Testis (tissue), 3 donors: Measurements from ENCODE around the gene RFK. TPM values are rescaled to one million over a fixed set of nuclear protein-coding genes. Genes with fewer than 3 reads are reported as not detected.

Experiments
- DNase-seq: peaks from one replicate; pipeline ENCODE4 v3.0.0-alpha.2; 2019
- H3K27ac ChIP-seq, 2 donors: fragments of 200-600 bp; sonication (generic); one replicate each; pipeline ENCODE4 v1.5.1; 2019
- H3K27me3 ChIP-seq: fragments of 200-600 bp; sonication (generic); one replicate; pipeline ENCODE4 v1.5.1; 2019
- H3K36me3 ChIP-seq: fragments of 200-600 bp; sonication (generic); one replicate; pipeline ENCODE4 v1.5.1; 2017; ENCODE audit warnings: low read depth; ENCODE audit errors: missing control alignments
- H3K4me1 ChIP-seq: fragments of 200-600 bp; sonication (generic); one replicate; pipeline ENCODE4 v1.5.1; 2019
- H3K4me3 ChIP-seq, 2 donors: fragments of 200-600 bp; sonication (generic); one replicate each; pipeline ENCODE4 v1.5.1; 2017 to 2019
- H3K9me3 ChIP-seq: fragments of 200-600 bp; sonication (generic); one replicate; pipeline ENCODE4 v1.5.1; 2017
- POLR2A ChIP-seq: fragments of 450-650 bp; IDR thresholded peaks from one replicate; pipeline ENCODE4 v1.6.1; 2017; ENCODE audit warnings: antibody characterized with exemption, mild to moderate bottlenecking, moderate library complexity
- WGBS, 2 donors: methylation state at CpG; one replicate each; pipeline ENCODE4 v1.1.5; 2018; 5-methylcytosine and 5-hydroxymethylcytosine counted together
- intact Hi-C: fragments of 100-400 bp; cut with DNase I; formaldehyde crosslinking; loops from one replicate; pipeline ENCODE4 v1.15.1; 2023; ENCODE audit warnings: low total_unique reads
- polyA plus RNA-seq: library from polyadenylated mRNA; stranded (reverse); fragments of 350-450 nt; fragmentation: Illumina TruSeq; extraction: RNeasy Lipid Tissue Mini Kit (QIAGEN cat#74804); gene quantifications from one replicate; pipeline ENCODE4 v1.2.3, GENCODE V29; 2014; ENCODE audit warnings: low read depth, low replicate concordance; ENCODE audit not compliant: insufficient read depth
- total RNA-seq, 2 donors: library from RNA; depleted of rRNA; stranded (reverse); fragments of >200 nt; gene quantifications; one replicate each; pipeline ENCODE4 v1.2.3, GENCODE V29; 2016
- TF ChIP-seq, protein P1 (sequence below), 3 experiments: fragments of 450-650 bp in 2 of 3; fragments of 200-600 bp in 1 of 3; sonication (generic) in 1 of 3; IDR thresholded peaks; one replicate each; pipeline ENCODE4 v1.5.1; 2016 to 2019; ENCODE audit warnings: antibody characterized with exemption in 3 of 3, mild to moderate bottlenecking in 2 of 3, moderate library complexity in 1 of 3

The RFK gene
- total and polyA plus RNA-seq, 3 donors from 2014 or later = 39.3 to 69.7 (median 41.8) TPM

DNA sequence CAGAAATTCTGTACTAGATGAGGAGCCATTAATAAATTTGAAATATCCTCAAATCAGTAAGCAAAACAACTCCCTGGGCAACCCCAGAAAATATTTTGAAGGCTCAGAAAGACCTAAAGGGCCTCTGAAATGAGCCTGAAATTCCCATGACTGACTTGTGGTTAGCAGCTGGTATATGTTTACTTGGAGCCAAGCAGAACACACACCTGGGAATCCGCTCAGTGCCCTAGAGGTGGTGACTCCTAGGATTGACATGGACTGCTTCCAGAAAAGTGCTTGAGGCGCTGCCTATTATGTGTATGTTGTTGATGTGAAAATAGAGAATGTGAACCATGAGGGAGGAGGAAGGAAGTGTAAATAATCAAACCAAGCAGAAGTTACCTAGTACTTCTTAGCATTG, 14.7 kb downstream of the RFK start:
- TF ChIP-seq, protein P1, sequence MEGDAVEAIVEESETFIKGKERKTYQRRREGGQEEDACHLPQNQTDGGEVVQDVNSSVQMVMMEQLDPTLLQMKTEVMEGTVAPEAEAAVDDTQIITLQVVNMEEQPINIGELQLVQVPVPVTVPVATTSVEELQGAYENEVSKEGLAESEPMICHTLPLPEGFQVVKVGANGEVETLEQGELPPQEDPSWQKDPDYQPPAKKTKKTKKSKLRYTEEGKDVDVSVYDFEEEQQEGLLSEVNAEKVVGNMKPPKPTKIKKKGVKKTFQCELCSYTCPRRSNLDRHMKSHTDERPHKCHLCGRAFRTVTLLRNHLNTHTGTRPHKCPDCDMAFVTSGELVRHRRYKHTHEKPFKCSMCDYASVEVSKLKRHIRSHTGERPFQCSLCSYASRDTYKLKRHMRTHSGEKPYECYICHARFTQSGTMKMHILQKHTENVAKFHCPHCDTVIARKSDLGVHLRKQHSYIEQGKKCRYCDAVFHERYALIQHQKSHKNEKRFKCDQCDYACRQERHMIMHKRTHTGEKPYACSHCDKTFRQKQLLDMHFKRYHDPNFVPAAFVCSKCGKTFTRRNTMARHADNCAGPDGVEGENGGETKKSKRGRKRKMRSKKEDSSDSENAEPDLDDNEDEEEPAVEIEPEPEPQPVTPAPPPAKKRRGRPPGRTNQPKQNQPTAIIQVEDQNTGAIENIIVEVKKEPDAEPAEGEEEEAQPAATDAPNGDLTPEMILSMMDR (IDR thresholded peaks at IDR 0.05) = no peak
- TF ChIP-seq POLR2A = no peak
- WGBS, 2 donors = 89% methylated on average over 2 of the region's 2 CpGs
- Histone ChIP-seq H3K27me3 (no peaks in the 10 kb centered on the region), H3K27ac (peak overlapping the region; percentile 39 to 73), H3K36me3 (no peaks in the 10 kb centered on the region), H3K9me3 (no peaks in the 10 kb centered on the region), H3K4me1 (peaks cover 28% of the 10 kb centered on the region), H3K4me3 (no peak overlapping the region)
- no peak for DNase-seq
- intact Hi-C loops = no loop called here

- H3K4me1 ChIP-seq = peaks cover 33% of the 10 kb centered on the region
- TF ChIP-seq POLR2A = no peak
- TF ChIP-seq, protein P1 (IDR thresholded peaks at IDR 0.05) = no peak
- WGBS, 2 donors = 63 to 65% methylated on average over 6 of the region's 6 CpGs
- no peak overlapping the region for H3K4me3 ChIP-seq
- peak overlapping the region; percentile 39 to 73 for H3K27ac ChIP-seq
- H3K9me3 ChIP-seq = no peaks in the 10 kb centered on the region
- no peaks in the 10 kb centered on the region for H3K27me3 ChIP-seq
- no peaks in the 10 kb centered on the region for H3K36me3 ChIP-seq
- DNase-seq = peak; percentile 37
- intact Hi-C loops = no loop called here
These were observed 15.7 kb downstream of the RFK start for GRCh38 chr9:76378367-76379073.

- TF ChIP-seq, protein P1 (IDR thresholded peaks at IDR 0.05) = no peak
- TF ChIP-seq POLR2A = no peak
- H3K4me1 ChIP-seq = peaks cover 40% of the 10 kb centered on the region
- intact Hi-C loops = no loop called here
- no peaks in the 10 kb centered on the region for H3K9me3 ChIP-seq
- no peak overlapping the region for H3K4me3 ChIP-seq
- H3K27me3 ChIP-seq = no peaks in the 10 kb centered on the region
- H3K27ac ChIP-seq = peak overlapping the region; percentile 26 to 73
- H3K36me3 ChIP-seq = no peaks in the 10 kb centered on the region
- no peak for DNase-seq
These were observed 16.4 kb downstream of the RFK start for GRCh38 chr9:76377791-76378190.

GRCh38 chr9:76374783-76375559, 19.3 kb downstream of the RFK start:
- DNase-seq = peak; percentile 92
- H3K4me3 ChIP-seq = no peak overlapping the region
- peaks cover 51% of the 10 kb centered on the region for H3K4me1 ChIP-seq
- H3K27me3 ChIP-seq = no peaks in the 10 kb centered on the region
- H3K9me3 ChIP-seq = no peaks in the 10 kb centered on the region
- intact Hi-C loops = no loop called here
- 63 to 69% methylated on average over 10 of the region's 10 CpGs for WGBS, 2 donors
- no peaks in the 10 kb centered on the region for H3K36me3 ChIP-seq
- TF ChIP-seq, protein P1 (IDR thresholded peaks at IDR 0.05) = no peak
- TF ChIP-seq POLR2A = no peak
- H3K27ac ChIP-seq = peak overlapping the region; percentile 45 to 73
